K562 (cell line): ENCODE measurements around the gene LTK. TPM values are rescaled to one million over a fixed set of nuclear protein-coding genes. Genes with fewer than 3 reads are reported as not detected.

Experiments used
- AFF1 ChIP-seq, 2 experiments: fragments of 450-650 bp; IDR thresholded peaks; 2 replicates each; pipeline ENCODE4 v1.6.1; 2018; ENCODE audit warnings: mild to moderate bottlenecking in 2 of 2, low read depth in 1 of 2; ENCODE audit not compliant: partially characterized antibody in 2 of 2
- EZH2 ChIP-seq: IDR thresholded peaks from 2 replicates; pipeline ENCODE4 v1.6.1; 2012; ENCODE audit warnings: low read depth, mild to moderate bottlenecking, inconsistent platforms, low read length, borderline replicate concordance
- MEF2D ChIP-seq: conservative IDR thresholded peaks from 2 replicates; pipeline ENCODE4 v1.6.1; 2016; ENCODE audit warnings: low read depth, missing genetic modification characterization, missing compliant biosample characterization
- ZFP91 ChIP-seq: sonication (generic); formaldehyde crosslinking; IDR thresholded peaks from 2 replicates; pipeline ENCODE4 v1.8.0; 2022; ENCODE audit warnings: mild to moderate bottlenecking, missing genetic modification reagents
- ZNF24 ChIP-seq: fragments of 450-650 bp; IDR thresholded peaks from 2 replicates; pipeline ENCODE4 v1.6.1; 2016
- ZNF449 ChIP-seq: fragments of 250-450 bp; sonication (Bioruptor Pico); IDR thresholded peaks from 2 replicates; pipeline ENCODE4 v1.8.0; 2022; ENCODE audit warnings: moderate library complexity, mild to moderate bottlenecking, inconsistent platforms
- ZNF696 ChIP-seq: fragments of 250-450 bp; sonication (Bioruptor Pico); conservative IDR thresholded peaks from 2 replicates; pipeline ENCODE4 v1.4.0; 2020; ENCODE audit warnings: mild to moderate bottlenecking, moderate library complexity
- ZNF699 ChIP-seq: fragments of 250-450 bp; sonication (Bioruptor Pico); IDR thresholded peaks from 2 replicates; pipeline ENCODE4 v1.8.0; 2021; ENCODE audit warnings: mild to moderate bottlenecking, moderate library complexity; ENCODE audit not compliant: insufficient replicate concordance
- ZSCAN29 ChIP-seq: fragments of 450-650 bp; IDR thresholded peaks from 2 replicates; pipeline ENCODE4 v1.6.1; 2017
- polyA plus RNA-seq, 8 experiments: library from polyadenylated mRNA; depleted of rRNA in 4 of 8; stranded (reverse) in 5 of 8; unstranded in 3 of 8; fragments of >200 nt; fragmentation: Nextera tagmentation in 2 of 8; fragmentation: Illumina TruSeq in 1 of 8; extraction: Ambion mirVana in 2 of 8; extraction: Trizol in 1 of 8; gene quantifications; 2 replicates each; pipeline versions ENCODE4 v1.2.1 to v1.2.3, GENCODE V29; 2011 to 2014; ENCODE audit warnings: inconsistent platforms in 1 of 8, missing spikeins in 1 of 8
- total RNA-seq, 7 experiments: library from RNA; depleted of rRNA in 6 of 7; stranded (reverse); fragments of >200 nt in 6 of 7; fragmentation: Illumina TruSeq in 2 of 7; extraction: Trizol in 2 of 7; gene quantifications; 2 replicates each; pipeline versions ENCODE4 v1.2.1 to v1.2.3, GENCODE V29; 2011 to 2021; ENCODE audit warnings: low replicate concordance in 1 of 7

LTK gene
- total and polyA plus RNA-seq, 9 of the 15 experiments (the other 6 are each of a cell fraction or from before 2014, with no cell fraction given), result 0.25 to 4.4 (median 1.8) TPM

- no peak for TF ChIP-seq AFF1 (IDR thresholded peaks at IDR 0.05; ENCODE audit: low read depth in 1 of 2, partially characterized antibody in 2 of 2)
- TF ChIP-seq ZNF449 (CRISPR knock-in tag), result no peak
- TF ChIP-seq ZNF699, result no peak
- TF ChIP-seq ZNF696, result no peak
- TF ChIP-seq EZH2, result no peak
- no peak for TF ChIP-seq MEF2D
- TF ChIP-seq ZFP91 (CRISPR knock-in tag), result no peak
- TF ChIP-seq ZSCAN29, result no peak
- no peak for TF ChIP-seq ZNF24
Measured at GRCh38 chr15:41493205-41493901, 20.3 kb downstream of the LTK start, which contains the start of gene ITPKA (continued).
